Neural progenitor cell (in vitro differentiated cells): ENCODE results near the gene POU3F3. TPM values are rescaled to one million over a fixed set of nuclear protein-coding genes. Genes with fewer than 3 reads are reported as not detected.
A peak's percentile ranks its signal among the peaks of the same experiment; 100 is the strongest.

Experiments
- DNase-seq: peaks from one replicate; pipeline ENCODE4 v3.0.0-alpha.2; 2016; ENCODE audit warnings: low spot score
- H2AFZ ChIP-seq: fragments of 200-600 bp; sonication (generic); replicated peaks from 2 replicates; pipeline ENCODE4 v1.6.1; 2016; ENCODE audit warnings: antibody characterized with exemption
- H3F3A ChIP-seq: fragments of 200-600 bp; sonication (generic); 2 replicates; pipeline ENCODE4 v1.6.1; 2016; ENCODE audit warnings: antibody characterized with exemption, low read depth
- H3K27ac ChIP-seq: fragments of 200-600 bp; sonication (generic); 2 replicates; pipeline ENCODE4 v1.5.1; 2016; ENCODE audit warnings: mild to moderate bottlenecking
- H3K27me3 ChIP-seq: fragments of 200-600 bp; sonication (generic); 2 replicates; pipeline ENCODE4 v1.6.1; 2016; ENCODE audit warnings: mild to moderate bottlenecking, moderate library complexity
- H3K36me3 ChIP-seq: fragments of 200-600 bp; sonication (generic); 2 replicates; pipeline ENCODE4 v1.5.1; 2016
- H3K4me1 ChIP-seq: fragments of 200-600 bp; sonication (generic); 2 replicates; pipeline ENCODE4 v1.6.1; 2016; ENCODE audit warnings: mixed run types
- H3K4me2 ChIP-seq: fragments of 200-600 bp; sonication (generic); 2 replicates; pipeline ENCODE4 v1.6.1; 2016
- H3K4me3 ChIP-seq: fragments of 200-600 bp; sonication (generic); 2 replicates; pipeline ENCODE4 v1.5.1; 2016
- H3K79me2 ChIP-seq: fragments of 200-600 bp; sonication (generic); 2 replicates; pipeline ENCODE4 v1.6.1; 2016; ENCODE audit warnings: low read depth
- H3K9ac ChIP-seq: fragments of 200-600 bp; sonication (generic); 2 replicates; pipeline ENCODE4 v1.6.1; 2016
- H3K9me3 ChIP-seq: fragments of 200-600 bp; sonication (generic); 2 replicates; pipeline ENCODE4 v1.5.1; 2016; ENCODE audit warnings: low read depth
- H4K20me1 ChIP-seq: fragments of 200-600 bp; sonication (generic); 2 replicates; pipeline ENCODE4 v1.6.1; 2016; ENCODE audit warnings: low read depth
- H3K27ac Mint-ChIP-seq: 3 replicates; pipeline ENCODE4 v1.8.0; 2021; ENCODE audit warnings: mixed read lengths
- H3K27me3 Mint-ChIP-seq: 2 replicates; pipeline ENCODE4 v1.8.0; 2022; ENCODE audit warnings: low read depth, mild to moderate bottlenecking, inconsistent platforms, moderate library complexity, mixed read lengths; ENCODE audit not compliant: insufficient read depth
- H3K36me3 Mint-ChIP-seq: 3 replicates; pipeline ENCODE4 v1.8.0; 2021; ENCODE audit warnings: mixed read lengths
- H3K4me1 Mint-ChIP-seq: 3 replicates; pipeline ENCODE4 v1.8.0; 2021; ENCODE audit warnings: mixed read lengths
- H3K4me3 Mint-ChIP-seq: 3 replicates; pipeline ENCODE4 v1.8.0; 2021; ENCODE audit warnings: mild to moderate bottlenecking, moderate library complexity, mixed read lengths
- H3K9me3 Mint-ChIP-seq: 3 replicates; pipeline ENCODE4 v1.8.0; 2020; ENCODE audit warnings: mixed read lengths
- CTCF ChIP-seq: fragments of 200-600 bp; sonication (generic); IDR thresholded peaks from 2 replicates; pipeline ENCODE4 v1.5.1; 2017; ENCODE audit warnings: antibody characterized with exemption, mild to moderate bottlenecking
- EZH2 ChIP-seq: fragments of 200-600 bp; sonication (generic); IDR thresholded peaks from 2 replicates; pipeline ENCODE4 v1.6.1; 2017; ENCODE audit warnings: antibody characterized with exemption, mild to moderate bottlenecking, moderate library complexity
- EZH2phosphoT487 ChIP-seq: fragments of 200-600 bp; sonication (generic); IDR thresholded peaks from 2 replicates; pipeline ENCODE4 v1.6.1; 2017; ENCODE audit warnings: antibody characterized with exemption
- total RNA-seq: library from RNA; depleted of rRNA; stranded (reverse); fragments of >200 nt; gene quantifications from 2 replicates; pipeline ENCODE4 v1.2.3, GENCODE V29; 2015; ENCODE audit warnings: low replicate concordance

Gene POU3F3
- total RNA-seq, 1 donor from 2014 or later, result not detected

GRCh38 chr2:104849101-104849500 lies 4.8 kb upstream of the POU3F3 start:
- peaks cover 54% of the 10 kb centered on the region for H4K20me1 ChIP-seq
- H3K9me3 ChIP-seq, result no peaks in the 10 kb centered on the region
- peaks cover 99% of the 10 kb centered on the region for H3K27me3 ChIP-seq
- H3K27me3 Mint-ChIP-seq, result peaks cover 17% of the 10 kb centered on the region
- H3K4me3 ChIP-seq, result no peak overlapping the region
- H3K4me3 Mint-ChIP-seq, result peak overlapping the region; percentile 99
- H3K27ac Mint-ChIP-seq, result peak overlapping the region; percentile 92
- DNase-seq, result no peak
- H3K79me2 ChIP-seq, result no peaks in the 10 kb centered on the region
- H3K36me3 Mint-ChIP-seq, result peaks cover 2% of the 10 kb centered on the region
- no peaks in the 10 kb centered on the region for H3K36me3 ChIP-seq
- H3K4me2 ChIP-seq, result no peak overlapping the region
- TF ChIP-seq EZH2 (no peak), EZH2phosphoT487 (no peak), CTCF (no peak)
- H3K9me3 Mint-ChIP-seq, result no peaks in the 10 kb centered on the region
- H3K27ac ChIP-seq, result no peak overlapping the region
- peaks cover 34% of the 10 kb centered on the region for H3K4me1 ChIP-seq
- peaks cover 47% of the 10 kb centered on the region for H3K4me1 Mint-ChIP-seq
- H2AFZ ChIP-seq, result no peak overlapping the region
- H3F3A ChIP-seq, result peaks cover 59% of the 10 kb centered on the region
- H3K9ac ChIP-seq, result no peak overlapping the region

GRCh38 chr2:104849618-104850141 lies 4.2 kb upstream of the POU3F3 start:
- Histone ChIP-seq H3K9ac (no peak overlapping the region), H3K27me3 (peaks cover 99% of the 10 kb centered on the region), H3K79me2 (no peaks in the 10 kb centered on the region), H4K20me1 (peaks cover 59% of the 10 kb centered on the region), H3K9me3 (no peaks in the 10 kb centered on the region), H3F3A (peaks cover 61% of the 10 kb centered on the region), H3K36me3 (no peaks in the 10 kb centered on the region), H3K27ac (no peak overlapping the region), H3K4me1 (peaks cover 34% of the 10 kb centered on the region), H2AFZ (no peak overlapping the region), H3K4me3 (no peak overlapping the region), H3K4me2 (peak overlapping the region; percentile 39)
- TF ChIP-seq EZH2phosphoT487 (peak; percentile 56), EZH2 (no peak), CTCF (peak; percentile 96)
- DNase-seq, result peak; percentile 91
- H3K36me3 Mint-ChIP-seq, result peaks cover 3% of the 10 kb centered on the region
- peak overlapping the region; percentile 99 for H3K4me3 Mint-ChIP-seq
- H3K27ac Mint-ChIP-seq, result peak overlapping the region; percentile 92
- H3K9me3 Mint-ChIP-seq, result no peaks in the 10 kb centered on the region
- peaks cover 45% of the 10 kb centered on the region for H3K4me1 Mint-ChIP-seq
- H3K27me3 Mint-ChIP-seq, result peaks cover 21% of the 10 kb centered on the region

- H3K4me2 ChIP-seq, result peak overlapping the region; percentile 87
- H3K4me3 Mint-ChIP-seq, result peak overlapping the region; percentile 99
- no peak overlapping the region for H2AFZ ChIP-seq
- no peak overlapping the region for H3K27ac ChIP-seq
- H3K36me3 ChIP-seq, result no peaks in the 10 kb centered on the region
- peaks cover 97% of the 10 kb centered on the region for H3K27me3 ChIP-seq
- no peak for TF ChIP-seq CTCF
- TF ChIP-seq EZH2phosphoT487, result no peak
- peak; percentile 13 for TF ChIP-seq EZH2
- H4K20me1 ChIP-seq, result peaks cover 56% of the 10 kb centered on the region
- H3F3A ChIP-seq, result peaks cover 58% of the 10 kb centered on the region
- no peaks in the 10 kb centered on the region for H3K9me3 Mint-ChIP-seq
- peak overlapping the region; percentile 92 for H3K27ac Mint-ChIP-seq
- no peak overlapping the region for H3K9ac ChIP-seq
- peaks cover 45% of the 10 kb centered on the region for H3K4me1 Mint-ChIP-seq
- H3K4me1 ChIP-seq, result peaks cover 31% of the 10 kb centered on the region
- H3K4me3 ChIP-seq, result no peak overlapping the region
- peaks cover 3% of the 10 kb centered on the region for H3K36me3 Mint-ChIP-seq
- H3K27me3 Mint-ChIP-seq, result peaks cover 18% of the 10 kb centered on the region
- no peaks in the 10 kb centered on the region for H3K9me3 ChIP-seq
- peak; percentile 44 for DNase-seq
- no peaks in the 10 kb centered on the region for H3K79me2 ChIP-seq
These were observed 3.3 kb upstream of the POU3F3 start for GRCh38 chr2:104850361-104851290.
